Measurements from ENCODE around the gene IFIT3. TPM values are rescaled to one million over a fixed set of nuclear protein-coding genes. Genes with fewer than 3 reads are reported as not detected.

IFIT3 gene
- total and polyA plus RNA-seq, 2 experiments from 2014 or later: 0.42 to 0.52 TPM

- TF ChIP-seq ZNF462 (CRISPR knock-in tag; IDR thresholded peaks at IDR 0.05): no peak
- TF ChIP-seq NANOG (IDR thresholded peaks at IDR 0.05; ENCODE audit: borderline replicate concordance): no peak
- TF ChIP-seq, protein P1, sequence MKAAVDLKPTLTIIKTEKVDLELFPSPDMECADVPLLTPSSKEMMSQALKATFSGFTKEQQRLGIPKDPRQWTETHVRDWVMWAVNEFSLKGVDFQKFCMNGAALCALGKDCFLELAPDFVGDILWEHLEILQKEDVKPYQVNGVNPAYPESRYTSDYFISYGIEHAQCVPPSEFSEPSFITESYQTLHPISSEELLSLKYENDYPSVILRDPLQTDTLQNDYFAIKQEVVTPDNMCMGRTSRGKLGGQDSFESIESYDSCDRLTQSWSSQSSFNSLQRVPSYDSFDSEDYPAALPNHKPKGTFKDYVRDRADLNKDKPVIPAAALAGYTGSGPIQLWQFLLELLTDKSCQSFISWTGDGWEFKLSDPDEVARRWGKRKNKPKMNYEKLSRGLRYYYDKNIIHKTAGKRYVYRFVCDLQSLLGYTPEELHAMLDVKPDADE (IDR thresholded peaks at IDR 0.05): no peak
- TF ChIP-seq ZNF331 (CRISPR knock-in tag; IDR thresholded peaks at IDR 0.05; ENCODE audit: low read depth): no peak
- no peak for TF ChIP-seq EZH2 (IDR thresholded peaks at IDR 0.05; ENCODE audit: low read depth, unreplicated experiment)
- TF ChIP-seq ZNF114 (CRISPR knock-in tag; IDR thresholded peaks at IDR 0.05): no peak
Observed at GRCh38 chr10:89280508-89280907, 47.3 kb upstream of the IFIT3 start (continued).

- Histone ChIP-seq H2AFZ (no peak overlapping the region), H3K36me3 (ENCODE audit: insufficient read depth) (no peaks in the 10 kb centered on the region)
Observed at GRCh38 chr10:89281606-89282395, 46.0 kb upstream of the IFIT3 start.

More at GRCh38 chr10:89281606-89282395, 46.0 kb upstream of the IFIT3 start:
- Histone ChIP-seq H3K27me3 (ENCODE audit: insufficient read depth) (no peaks in the 10 kb centered on the region), H3K79me2 (replicated peaks; ENCODE audit: insufficient read depth) (no peaks in the 10 kb centered on the region), H3K4me3 (no peak overlapping the region), H3F3A (replicated peaks; ENCODE audit: low read depth) (no peaks in the 10 kb centered on the region), H3K9me2 (ENCODE audit: insufficient read depth) (no peaks in the 10 kb centered on the region; the same call in 1 of the 2 replicates), H3K27ac (ENCODE audit: low read depth) (no peak overlapping the region), H3K4me1 (ENCODE audit: insufficient read depth) (peaks cover 11% of the 10 kb centered on the region; the same call in 1 of the 2 replicates), H4K20me1 (replicated peaks; ENCODE audit: insufficient read depth) (no peaks in the 10 kb centered on the region), H3K4me2 (no peak overlapping the region)
- H3K27me3 Mint-ChIP-seq (ENCODE audit: insufficient read depth, low read depth, poor library complexity): no peaks in the 10 kb centered on the region
- peaks cover 18% of the 10 kb centered on the region for H3K9me3 Mint-ChIP-seq
- no peak overlapping the region for H3K27ac Mint-ChIP-seq
- H3K4me1 Mint-ChIP-seq: peaks cover 24% of the 10 kb centered on the region
- peaks cover 18% of the 10 kb centered on the region for H3K36me3 Mint-ChIP-seq (ENCODE audit: low read depth)
- TF ChIP-seq, protein P1 (IDR thresholded peaks at IDR 0.05): no peak
- TF ChIP-seq STAT1 (IDR thresholded peaks at IDR 0.05; ENCODE audit: unreplicated experiment) (no peak), EZH2 (IDR thresholded peaks at IDR 0.05; ENCODE audit: low read depth, unreplicated experiment) (no peak), NANOG (IDR thresholded peaks at IDR 0.05; ENCODE audit: borderline replicate concordance) (no peak)
- no peak overlapping the region for H3K4me3 Mint-ChIP-seq
- no peak for DNase-seq (ENCODE audit: low spot score)
- ATAC-seq: no peak

Measured in GM23338 (cell line).